ENCODE results near the gene BST2.
A peak's percentile ranks its signal among the peaks of the same experiment; 100 is the strongest.
"Not testable (repeated sequence)": the region's sequence is repeated elsewhere in the genome, so short reads cannot be mapped to it uniquely, and the experiment has no call there.

Gene BST2

DNA sequence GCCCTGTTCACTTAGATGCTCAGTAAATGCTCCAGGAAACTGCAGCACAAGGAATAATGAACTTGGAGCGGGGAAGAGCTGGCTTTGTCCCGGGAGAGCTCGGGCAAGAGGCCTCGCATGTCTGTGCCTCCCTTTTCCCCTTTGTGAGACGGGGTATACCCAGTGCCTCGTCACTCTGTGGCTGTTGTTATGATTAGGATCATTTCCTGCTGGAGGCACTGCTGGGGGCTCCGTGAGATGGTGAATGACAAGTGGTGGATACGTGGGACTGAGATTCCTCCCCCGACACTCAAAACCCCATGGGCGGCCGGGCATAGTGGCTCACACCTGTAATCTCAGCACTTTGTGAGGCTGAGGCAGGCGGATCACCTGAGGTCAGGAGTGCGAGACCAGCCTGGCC lies 27.2 kb downstream of the BST2 start:
- peak; percentile 35 for DNase-seq (ENCODE audit: low spot score)
- in situ Hi-C loops (cut with MboI; ENCODE audit: low sequenced_read_pairs, unreplicated experiment), result no loop called here
- TF ChIP-seq, protein P1, sequence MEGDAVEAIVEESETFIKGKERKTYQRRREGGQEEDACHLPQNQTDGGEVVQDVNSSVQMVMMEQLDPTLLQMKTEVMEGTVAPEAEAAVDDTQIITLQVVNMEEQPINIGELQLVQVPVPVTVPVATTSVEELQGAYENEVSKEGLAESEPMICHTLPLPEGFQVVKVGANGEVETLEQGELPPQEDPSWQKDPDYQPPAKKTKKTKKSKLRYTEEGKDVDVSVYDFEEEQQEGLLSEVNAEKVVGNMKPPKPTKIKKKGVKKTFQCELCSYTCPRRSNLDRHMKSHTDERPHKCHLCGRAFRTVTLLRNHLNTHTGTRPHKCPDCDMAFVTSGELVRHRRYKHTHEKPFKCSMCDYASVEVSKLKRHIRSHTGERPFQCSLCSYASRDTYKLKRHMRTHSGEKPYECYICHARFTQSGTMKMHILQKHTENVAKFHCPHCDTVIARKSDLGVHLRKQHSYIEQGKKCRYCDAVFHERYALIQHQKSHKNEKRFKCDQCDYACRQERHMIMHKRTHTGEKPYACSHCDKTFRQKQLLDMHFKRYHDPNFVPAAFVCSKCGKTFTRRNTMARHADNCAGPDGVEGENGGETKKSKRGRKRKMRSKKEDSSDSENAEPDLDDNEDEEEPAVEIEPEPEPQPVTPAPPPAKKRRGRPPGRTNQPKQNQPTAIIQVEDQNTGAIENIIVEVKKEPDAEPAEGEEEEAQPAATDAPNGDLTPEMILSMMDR (IDR thresholded peaks at IDR 0.05; ENCODE audit: borderline replicate concordance, control extremely low read depth, extremely low read depth, insufficient read depth, missing control alignments), result no peak

DNA sequence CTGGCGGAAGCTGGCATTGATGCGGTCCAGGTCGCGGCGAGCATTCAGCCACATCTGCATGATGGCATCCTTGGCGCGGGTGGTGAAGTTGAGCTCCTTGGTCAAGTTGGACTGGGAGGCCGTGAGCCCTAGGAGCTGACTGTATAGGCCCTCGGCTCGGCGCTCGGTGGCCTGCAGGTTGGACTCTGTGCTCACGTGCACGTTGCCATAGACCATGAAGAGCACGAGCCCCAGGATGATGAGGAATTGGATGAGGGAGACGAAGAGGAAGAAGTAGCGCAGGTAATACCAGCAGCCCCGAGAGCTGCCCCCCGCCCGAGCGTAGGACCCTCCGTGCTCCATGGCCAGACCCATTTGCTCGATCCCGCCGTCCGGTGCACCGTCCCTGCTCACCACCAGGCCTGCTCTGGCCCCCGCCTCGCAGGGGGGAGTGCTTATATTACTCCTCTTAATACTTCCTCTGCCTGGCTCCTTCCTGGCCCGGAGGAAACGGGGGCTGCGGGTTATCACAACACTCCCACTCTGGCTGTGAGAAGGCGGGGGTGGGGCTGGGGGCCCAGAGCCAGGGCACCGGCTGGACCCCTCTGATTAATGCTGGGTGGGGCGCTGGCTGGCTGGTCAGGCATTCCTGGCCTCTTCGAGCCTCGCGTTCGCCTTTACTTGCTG lies 28.4 kb downstream of the BST2 start, which contains the start of gene PLVAP:
Gene PLVAP (minus strand): TSS at position 408 of the 666 bp plus-strand sequence. CDS start 54 bp downstream, at position 354.
- no peak for DNase-seq (ENCODE audit: low spot score)
- TF ChIP-seq, protein P1 (IDR thresholded peaks at IDR 0.05; ENCODE audit: borderline replicate concordance, control extremely low read depth, extremely low read depth, insufficient read depth, missing control alignments), result no peak
- in situ Hi-C loops (cut with MboI; ENCODE audit: low sequenced_read_pairs, unreplicated experiment), result no loop called here

DNA sequence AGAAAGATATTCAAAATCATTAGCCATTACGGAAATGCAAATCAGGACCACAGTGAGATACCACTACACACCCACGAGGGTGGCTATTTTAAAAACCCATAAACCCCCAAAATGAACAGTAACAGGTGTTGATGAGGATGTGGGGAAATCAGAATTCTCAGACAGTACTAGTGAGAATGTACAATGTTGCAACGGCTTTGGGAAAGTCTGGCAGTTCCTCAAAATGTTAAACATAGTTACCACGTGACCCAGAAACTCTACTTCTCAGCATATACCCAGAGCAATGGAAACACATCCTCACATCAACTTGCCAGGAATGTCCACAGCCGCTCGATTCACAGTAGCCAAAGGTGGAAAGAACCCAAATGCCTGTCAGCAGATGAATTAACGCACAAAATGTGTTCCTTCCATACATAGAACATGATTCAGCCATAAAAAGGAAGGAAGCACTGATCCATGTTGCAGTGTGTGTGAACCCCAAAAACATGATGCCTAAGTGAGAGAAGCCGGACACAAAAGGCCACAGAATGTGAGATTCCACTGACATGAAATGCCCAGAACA lies 35.3 kb downstream of the BST2 start:
- DNase-seq (ENCODE audit: low spot score), result peak; percentile 68
- TF ChIP-seq, protein P1 (IDR thresholded peaks at IDR 0.05; ENCODE audit: borderline replicate concordance, control extremely low read depth, extremely low read depth, insufficient read depth, missing control alignments), result no peak
- in situ Hi-C loops (cut with MboI; ENCODE audit: low sequenced_read_pairs, unreplicated experiment), result no loop called here

DNA sequence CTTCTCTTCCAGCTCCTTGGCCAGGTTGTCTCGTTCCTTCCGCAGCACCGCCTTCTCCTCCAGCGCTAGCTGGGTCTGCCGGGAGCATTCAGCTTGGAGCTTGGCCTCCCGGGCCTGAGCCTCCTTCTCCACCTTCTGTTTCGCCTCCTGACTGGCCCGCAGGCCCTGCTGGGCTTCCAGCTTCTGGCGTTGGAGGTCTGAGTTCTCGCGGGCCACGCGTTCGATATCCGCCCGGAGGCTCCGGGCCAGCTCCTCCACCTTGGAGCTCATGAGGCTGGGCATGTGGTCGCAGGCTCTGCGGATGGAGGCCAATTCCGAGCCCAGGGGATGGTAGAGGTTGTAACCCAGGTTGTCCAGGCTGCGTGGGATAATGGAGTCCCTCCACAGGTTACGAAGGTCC lies 40.1 kb downstream of the BST2 start:
- TF ChIP-seq, protein P1 (IDR thresholded peaks at IDR 0.05; ENCODE audit: borderline replicate concordance, control extremely low read depth, extremely low read depth, insufficient read depth, missing control alignments), result no peak
- DNase-seq (ENCODE audit: low spot score), result no peak
- in situ Hi-C loops (cut with MboI; ENCODE audit: low sequenced_read_pairs, unreplicated experiment), result no loop called here

DNA sequence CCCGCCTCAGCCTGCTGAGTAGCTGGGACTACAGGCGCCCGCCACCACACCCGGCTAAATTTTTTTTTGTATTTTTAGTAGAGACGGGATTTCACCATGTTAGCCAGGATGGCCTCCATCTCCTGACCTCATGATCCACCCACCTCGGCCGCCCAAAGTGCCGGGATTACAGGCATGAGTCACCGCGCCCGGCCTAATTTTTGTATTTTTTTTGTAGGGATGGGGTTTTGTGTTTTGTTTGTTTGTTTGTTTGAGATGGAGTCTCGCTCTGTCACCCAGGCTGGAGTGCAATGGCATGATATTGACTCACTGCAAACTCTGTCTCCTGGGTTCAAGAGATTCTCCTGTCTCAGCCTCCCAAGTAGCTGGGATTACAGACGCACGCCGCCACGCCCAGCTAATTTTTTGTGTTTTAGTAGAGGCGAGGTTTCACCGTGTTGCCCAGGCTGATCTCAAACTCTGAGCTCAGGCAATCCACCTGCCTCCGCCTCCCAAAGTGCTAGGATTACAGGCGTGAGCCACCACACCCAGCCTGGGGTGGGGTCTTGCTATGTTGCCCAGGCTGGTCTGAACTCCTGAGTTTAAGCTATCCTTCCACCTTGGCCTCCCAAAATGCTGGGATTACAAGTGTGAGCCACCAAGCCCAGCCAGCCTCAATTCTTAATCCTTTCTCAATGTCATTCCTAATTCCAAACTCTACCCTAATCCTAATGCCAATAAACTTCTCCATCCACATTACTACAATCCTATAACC lies 41.4 kb downstream of the BST2 start:
- DNase-seq (ENCODE audit: low spot score); in situ Hi-C loops (cut with MboI; ENCODE audit: low sequenced_read_pairs, unreplicated experiment): not testable (repeated sequence)

DNA sequence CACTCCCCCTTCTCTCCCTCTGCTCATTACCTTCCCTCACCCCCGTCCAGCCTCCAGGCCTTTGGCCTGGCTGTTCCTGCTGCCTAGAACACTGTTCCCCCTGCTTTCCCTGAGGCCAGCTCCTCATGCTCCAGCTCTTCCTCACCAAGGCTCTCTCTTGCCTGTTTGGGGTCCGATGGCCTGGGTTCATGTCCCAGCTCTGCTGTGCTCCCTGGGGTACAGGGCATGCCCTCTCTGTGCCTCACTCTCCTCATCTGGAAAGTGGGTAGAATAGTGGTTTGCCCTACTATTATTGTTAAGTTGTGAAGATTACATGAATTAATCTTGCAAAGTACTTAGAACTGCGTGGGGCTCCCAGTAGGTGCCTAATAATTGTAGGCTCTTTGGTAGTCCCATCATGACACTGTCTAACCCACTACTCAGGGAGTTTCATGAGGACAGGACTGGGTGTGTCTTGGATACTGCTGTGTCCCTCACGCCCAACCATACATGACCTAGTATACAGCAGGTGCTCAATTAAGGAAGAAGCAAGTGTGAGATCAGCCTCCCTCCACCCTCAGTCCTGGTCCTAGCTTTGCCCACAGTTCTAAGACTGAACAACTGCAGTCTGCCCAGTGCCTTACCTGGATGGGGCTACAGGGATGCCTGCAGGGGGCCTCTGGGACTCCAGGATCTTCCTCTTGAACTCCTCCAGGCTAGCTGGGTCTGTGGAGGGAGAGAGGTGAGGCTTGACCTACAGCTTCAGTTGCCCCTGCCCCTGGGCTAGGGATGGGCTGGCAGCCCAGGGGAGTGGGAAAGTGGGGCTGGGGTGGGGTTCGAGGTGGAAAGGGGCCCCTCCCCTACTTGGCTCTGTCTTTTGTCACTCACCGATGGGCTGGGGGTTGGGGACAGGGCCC lies 45.3 kb downstream of the BST2 start:
- TF ChIP-seq, protein P1 (IDR thresholded peaks at IDR 0.05; ENCODE audit: borderline replicate concordance, control extremely low read depth, extremely low read depth, insufficient read depth, missing control alignments), result no peak
- in situ Hi-C loops (cut with MboI; ENCODE audit: low sequenced_read_pairs, unreplicated experiment), result no loop called here
- DNase-seq (ENCODE audit: low spot score), result no peak
